Upper lobe of left lung (tissue), 6 donors: ENCODE data around the gene MBNL2. TPM values are rescaled to one million over a fixed set of nuclear protein-coding genes. Genes with fewer than 3 reads are reported as not detected.

ENCODE experiments used
- ATAC-seq, 2 donors: fragments of 200-7000 bp; cut with Tn5 transposase; one replicate each; pipeline ENCODE4 v1.9.1; 2022; ENCODE audit warnings: mild to moderate bottlenecking in 2 of 2, moderate library complexity in 2 of 2; ENCODE audit not compliant: low FRiP score in 2 of 2
- DNase-seq, 2 donors: peaks; one replicate each; pipeline ENCODE4 v3.0.0-alpha.2; 2019 to 2020
- H3K27ac ChIP-seq, 4 donors: fragments of 200-600 bp; sonication (generic); one replicate each; pipeline ENCODE4 v1.5.1; 2016 to 2019
- H3K27me3 ChIP-seq, 4 donors: fragments of 200-600 bp; sonication (generic); one replicate each; pipeline ENCODE4 v1.5.1; 2017 to 2019
- H3K36me3 ChIP-seq, 4 donors: fragments of 200-600 bp; sonication (generic); one replicate each; pipeline ENCODE4 v1.5.1; 2016 to 2019
- H3K4me1 ChIP-seq, 4 donors: fragments of 200-600 bp; sonication (generic); one replicate each; pipeline ENCODE4 v1.5.1; 2018 to 2019
- H3K4me3 ChIP-seq, 4 donors: fragments of 200-600 bp; sonication (generic); one replicate each; pipeline ENCODE4 v1.5.1; 2017 to 2019; ENCODE audit warnings: mild to moderate bottlenecking in 2 of 4, moderate library complexity in 1 of 4
- H3K9me3 ChIP-seq, 4 donors: fragments of 200-600 bp; sonication (generic); one replicate each; pipeline ENCODE4 v1.5.1; 2018 to 2019
- CTCF ChIP-seq, 6 experiments: fragments of 450-650 bp in 4 of 6; fragments of 200-600 bp in 2 of 6; sonication (generic) in 2 of 6; IDR thresholded peaks; one replicate each; pipeline ENCODE4 v1.5.1; 2016 to 2019; ENCODE audit warnings: antibody characterized with exemption in 6 of 6
- EP300 ChIP-seq, 4 donors: sonication (generic); formaldehyde crosslinking; IDR thresholded peaks; one replicate each; pipeline ENCODE4 v1.5.1; 2017; ENCODE audit warnings: antibody characterized with exemption in 4 of 4, control low read depth in 2 of 4
- POLR2A ChIP-seq, 4 donors: fragments of 450-650 bp; IDR thresholded peaks; one replicate each; pipeline ENCODE4 v1.5.1; 2016 to 2017; ENCODE audit warnings: antibody characterized with exemption in 4 of 4, mild to moderate bottlenecking in 2 of 4
- POLR2AphosphoS5 ChIP-seq, 2 donors: sonication (generic); formaldehyde crosslinking; IDR thresholded peaks; one replicate each; pipeline ENCODE4 v1.5.1; 2017; ENCODE audit warnings: antibody characterized with exemption in 2 of 2
- WGBS, 2 donors: methylation state at CpG; one replicate each; pipeline ENCODE4 v1.1.5; 2017 to 2018; 5-methylcytosine and 5-hydroxymethylcytosine counted together
- total RNA-seq, 6 donors: library from RNA; depleted of rRNA in 4 of 6; stranded (reverse); fragments of >200 nt in 4 of 6; gene quantifications; one replicate each; pipeline versions ENCODE4 v1.1.0 to v1.2.1, GENCODE V29; 2016 to 2021
- donor health status: DM: no; HTN: no; CAD: no; lungs with moderate emphysema.
- donor health status: DM: no; HTN: yes; CAD: no; lungs with severe emphysema.

Gene MBNL2
- total RNA-seq, 6 donors from 2014 or later, result 40.9 to 78.4 (median 51.3) TPM

GRCh38 chr13:97196340-97196739 lies 25.8 kb upstream of the MBNL2 start:
- H3K27me3 ChIP-seq, result no peaks in the 10 kb centered on the region
- 84 to 92% methylated on average over 4 of the region's 4 CpGs for WGBS, 2 donors
- no peaks in the 10 kb centered on the region for H3K36me3 ChIP-seq
- H3K4me3 ChIP-seq, result no peak overlapping the region
- DNase-seq (no peak), ATAC-seq (no peak)
- H3K27ac ChIP-seq, result no peak overlapping the region
- peaks cover 0 to 19% (median 11%) of the 10 kb centered on the region in 4 donors for H3K4me1 ChIP-seq
- H3K9me3 ChIP-seq, result no peaks in the 10 kb centered on the region
- TF ChIP-seq POLR2A (IDR thresholded peaks at IDR 0.05), result no peak
- TF ChIP-seq EP300 (IDR thresholded peaks at IDR 0.05), result no peak
- no peak for TF ChIP-seq POLR2AphosphoS5 (IDR thresholded peaks at IDR 0.05)
- TF ChIP-seq CTCF (IDR thresholded peaks at IDR 0.05), result no peak

GRCh38 chr13:97198753-97199152 lies 23.4 kb upstream of the MBNL2 start:
- no peak overlapping the region for H3K27ac ChIP-seq
- DNase-seq, result no peak
- H3K4me3 ChIP-seq, result no peak overlapping the region
- no peaks in the 10 kb centered on the region for H3K36me3 ChIP-seq
- no peak for ATAC-seq
- no peaks in the 10 kb centered on the region for H3K27me3 ChIP-seq
- no peaks in the 10 kb centered on the region for H3K9me3 ChIP-seq
- 94 to 100% methylated on average over 2 of the region's 2 CpGs for WGBS, 2 donors
- TF ChIP-seq CTCF (IDR thresholded peaks at IDR 0.05), result no peak
- TF ChIP-seq EP300 (IDR thresholded peaks at IDR 0.05), result no peak
- no peak for TF ChIP-seq POLR2AphosphoS5 (IDR thresholded peaks at IDR 0.05)
- no peak for TF ChIP-seq POLR2A (IDR thresholded peaks at IDR 0.05)
- peaks cover 0 to 10% (median 1%) of the 10 kb centered on the region in 4 donors for H3K4me1 ChIP-seq

- 92 to 95% methylated on average over 3 of the region's 3 CpGs for WGBS, 2 donors
- TF ChIP-seq EP300 (IDR thresholded peaks at IDR 0.05) (no peak), POLR2A (IDR thresholded peaks at IDR 0.05) (no peak), CTCF (IDR thresholded peaks at IDR 0.05) (no peak)
- Histone ChIP-seq H3K4me1 (peaks cover 0 to 5% (median 0%) of the 10 kb centered on the region in 4 donors), H3K27me3 (no peaks in the 10 kb centered on the region), H3K27ac (no peak overlapping the region), H3K4me3 (no peak overlapping the region), H3K9me3 (no peaks in the 10 kb centered on the region), H3K36me3 (no peaks in the 10 kb centered on the region)
- DNase-seq (no peak), ATAC-seq (no peak)
These were observed 22.7 kb upstream of the MBNL2 start for GRCh38 chr13:97199451-97199850.

GRCh38 chr13:97200081-97200942 lies 21.8 kb upstream of the MBNL2 start:
- Histone ChIP-seq H3K27ac (no peak overlapping the region), H3K27me3 (no peaks in the 10 kb centered on the region), H3K9me3 (no peaks in the 10 kb centered on the region), H3K4me1 (no peaks in the 10 kb centered on the region), H3K4me3 (no peak overlapping the region), H3K36me3 (no peaks in the 10 kb centered on the region)
- no peak for DNase-seq
- peak in 1 of 2 donors; percentile 11 for ATAC-seq
- WGBS, 2 donors, result 82 to 84% methylated on average over 6 of the region's 6 CpGs
- TF ChIP-seq CTCF (IDR thresholded peaks at IDR 0.05), result no peak
- no peak for TF ChIP-seq EP300 (IDR thresholded peaks at IDR 0.05)

GRCh38 chr13:97202761-97203160 lies 19.4 kb upstream of the MBNL2 start:
- H3K9me3 ChIP-seq, result no peaks in the 10 kb centered on the region
- TF ChIP-seq EP300 (IDR thresholded peaks at IDR 0.05) (no peak), CTCF (IDR thresholded peaks at IDR 0.05) (no peak), POLR2AphosphoS5 (IDR thresholded peaks at IDR 0.05) (no peak), POLR2A (IDR thresholded peaks at IDR 0.05) (no peak)

More at GRCh38 chr13:97202761-97203160, 19.4 kb upstream of the MBNL2 start:
- WGBS, 2 donors, result 93 to 94% methylated on average over 4 of the region's 4 CpGs
- Histone ChIP-seq H3K27ac (no peak overlapping the region), H3K4me3 (no peak overlapping the region), H3K4me1 (no peaks in the 10 kb centered on the region), H3K36me3 (no peaks in the 10 kb centered on the region), H3K27me3 (no peaks in the 10 kb centered on the region)
- DNase-seq (no peak), ATAC-seq (no peak)
